ENCODE data around the gene CREB5. TPM values are rescaled to one million over a fixed set of nuclear protein-coding genes. Genes with fewer than 3 reads are reported as not detected.
A peak's percentile ranks its signal among the peaks of the same experiment; 100 is the strongest.

The CREB5 gene
- total and polyA plus RNA-seq, 4 experiments from 2014 or later = not detected

GRCh38 chr7:28469562-28469961, 57.2 kb downstream of the CREB5 start:
- no peak overlapping the region for H3K27ac ChIP-seq (ENCODE audit: low read depth, low read length)
- Mint-ChIP-seq H3K4me1 (no peaks in the 10 kb centered on the region), H3K36me3 (no peaks in the 10 kb centered on the region), H3K27ac (no peak overlapping the region), H3K4me3 (no peak overlapping the region), H3K9me3 (peaks cover 0 to 2% (median 0%) of the 10 kb centered on the region in 8 donors), H3K27me3 (peaks cover 5 to 6% of the 10 kb centered on the region in 2 donors)
- DNase-seq = no peak
- no peaks in the 10 kb centered on the region for H3K36me3 ChIP-seq (ENCODE audit: insufficient read depth, low read length)
- intact Hi-C loops (cut with micrococcal nuclease) = no loop called here
- H3K9me3 ChIP-seq (ENCODE audit: control insufficient read depth in 1 of 2, low read length in 2 of 2) = no peaks in the 10 kb centered on the region
- no peaks in the 10 kb centered on the region for H3K27me3 ChIP-seq (ENCODE audit: insufficient read depth, low read length)
- CTCF ChIA-PET (ENCODE audit: partially characterized antibody) = no interaction called here
- no peak overlapping the region for H3K4me3 ChIP-seq (ENCODE audit: low read length in 2 of 2)
- POLR2A ChIA-PET (ENCODE audit: partially characterized antibody) = no interaction called here
- no peaks in the 10 kb centered on the region for H3K4me1 ChIP-seq (ENCODE audit: insufficient read depth, low read length)

DNA sequence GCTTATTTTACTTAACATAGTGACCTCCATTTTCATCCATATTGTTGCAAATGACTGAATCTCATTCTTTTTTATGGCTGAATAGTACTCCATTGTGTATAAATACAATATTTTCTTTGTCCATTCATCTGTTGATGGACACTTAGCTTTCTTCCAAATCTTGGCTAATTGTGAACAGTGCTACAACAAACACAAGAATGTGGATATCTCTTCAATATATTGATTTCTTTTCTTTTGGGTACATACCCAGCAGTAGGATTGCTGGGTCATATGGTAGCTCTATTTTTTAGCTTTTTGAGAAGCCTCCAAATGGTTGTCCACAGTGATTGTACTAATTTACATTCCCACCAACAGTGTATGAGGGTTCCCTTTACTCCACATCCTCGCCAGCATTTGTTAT, 58.0 kb downstream of the CREB5 start:
- Histone ChIP-seq H3K4me1 (ENCODE audit: insufficient read depth, low read length) (no peaks in the 10 kb centered on the region), H3K27ac (ENCODE audit: low read depth, low read length) (no peak overlapping the region), H3K27me3 (ENCODE audit: insufficient read depth, low read length) (no peaks in the 10 kb centered on the region), H3K36me3 (ENCODE audit: insufficient read depth, low read length) (no peaks in the 10 kb centered on the region), H3K4me3 (ENCODE audit: low read length in 2 of 2) (no peak overlapping the region), H3K9me3 (ENCODE audit: control insufficient read depth in 1 of 2, low read length in 2 of 2) (no peaks in the 10 kb centered on the region)
- ChIA-PET CTCF (ENCODE audit: partially characterized antibody) (no interaction called here), POLR2A (ENCODE audit: partially characterized antibody) (no interaction called here)
- intact Hi-C loops (cut with micrococcal nuclease) = no loop called here
- Mint-ChIP-seq H3K27me3 (peaks cover 5 to 6% of the 10 kb centered on the region in 2 donors), H3K27ac (no peak overlapping the region), H3K9me3 (peaks cover 0 to 2% (median 0%) of the 10 kb centered on the region in 8 donors), H3K36me3 (no peaks in the 10 kb centered on the region), H3K4me1 (no peaks in the 10 kb centered on the region), H3K4me3 (no peak overlapping the region)
- DNase-seq = no peak

DNA sequence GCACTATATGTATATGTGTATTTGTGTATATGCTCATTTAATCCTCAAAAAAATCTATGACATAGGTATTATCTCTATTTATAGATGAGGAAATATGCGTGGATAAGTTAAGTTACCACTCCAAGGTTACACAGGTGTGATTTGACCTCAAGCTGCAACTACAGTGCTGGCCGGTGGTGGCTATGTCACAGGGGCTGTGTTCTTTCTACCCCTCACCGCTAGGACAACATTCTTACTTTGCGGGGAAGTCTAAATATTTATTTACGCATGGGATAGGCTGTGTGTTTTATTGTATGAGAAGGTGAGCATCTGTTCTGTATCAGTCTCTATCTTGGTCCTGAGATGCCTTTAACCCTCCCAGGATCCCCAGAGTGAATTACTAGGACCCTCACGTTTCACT, 60.0 kb downstream of the CREB5 start:
- no peaks in the 10 kb centered on the region for H3K27me3 ChIP-seq (ENCODE audit: insufficient read depth, low read length)
- H3K36me3 ChIP-seq (ENCODE audit: insufficient read depth, low read length) = no peaks in the 10 kb centered on the region
- DNase-seq = no peak
- CTCF ChIA-PET (ENCODE audit: partially characterized antibody) = no interaction called here
- peaks cover 5 to 10% of the 10 kb centered on the region in 2 donors for H3K27me3 Mint-ChIP-seq
- H3K27ac Mint-ChIP-seq = no peak overlapping the region
- peaks cover 0 to 2% (median 0%) of the 10 kb centered on the region in 8 donors for H3K9me3 Mint-ChIP-seq
- POLR2A ChIA-PET (ENCODE audit: partially characterized antibody) = no interaction called here
- intact Hi-C loops (cut with micrococcal nuclease) = no loop called here
- H3K4me1 Mint-ChIP-seq = no peaks in the 10 kb centered on the region
- H3K4me3 Mint-ChIP-seq = no peak overlapping the region
- no peak overlapping the region for H3K4me3 ChIP-seq (ENCODE audit: low read length in 2 of 2)
- H3K27ac ChIP-seq (ENCODE audit: low read depth, low read length) = no peak overlapping the region
- H3K36me3 Mint-ChIP-seq = no peaks in the 10 kb centered on the region
- no peaks in the 10 kb centered on the region for H3K9me3 ChIP-seq (ENCODE audit: control insufficient read depth in 1 of 2, low read length in 2 of 2)
- no peaks in the 10 kb centered on the region for H3K4me1 ChIP-seq (ENCODE audit: insufficient read depth, low read length)

DNA sequence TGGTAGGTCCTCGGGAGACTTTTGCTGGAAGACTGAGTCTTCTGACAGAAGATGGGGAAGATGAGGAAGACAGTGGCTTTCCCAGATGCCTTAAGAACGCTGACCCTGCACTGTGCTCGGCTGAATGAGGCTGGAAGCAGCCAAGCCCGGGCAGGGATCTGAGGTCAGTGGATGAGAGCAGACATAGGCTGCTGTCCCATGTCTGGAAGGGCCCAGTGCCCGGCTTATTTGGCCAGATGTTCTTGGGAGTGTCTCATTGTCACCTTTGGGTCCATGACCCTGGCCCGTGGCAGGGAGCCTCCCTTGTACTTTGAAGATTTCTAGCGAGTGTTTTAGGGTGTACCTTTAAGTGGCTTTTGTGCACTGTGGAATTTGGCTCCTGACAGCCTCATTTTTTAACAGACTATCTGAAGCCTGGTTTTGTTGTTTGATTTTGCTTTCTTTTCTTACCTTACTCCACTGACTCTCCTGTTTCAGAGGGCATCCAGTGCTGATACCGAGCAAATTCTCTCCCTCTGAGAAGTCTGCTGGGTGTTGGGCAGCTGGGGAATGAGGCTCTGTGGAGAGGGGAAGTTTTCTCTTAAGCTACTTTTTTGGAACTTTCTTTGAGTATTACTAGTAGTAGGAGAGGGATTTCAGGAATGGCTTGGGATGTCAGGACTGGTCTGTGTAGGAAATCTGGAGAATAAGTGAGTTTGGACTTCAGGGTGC, 61.4 kb downstream of the CREB5 start:
- H3K36me3 ChIP-seq (ENCODE audit: insufficient read depth, low read length) = no peaks in the 10 kb centered on the region
- Mint-ChIP-seq H3K9me3 (peaks cover 0 to 2% (median 0%) of the 10 kb centered on the region in 8 donors), H3K27ac (no peak overlapping the region), H3K4me1 (no peaks in the 10 kb centered on the region), H3K27me3 (peaks cover 5 to 10% of the 10 kb centered on the region in 2 donors), H3K4me3 (no peak overlapping the region), H3K36me3 (no peaks in the 10 kb centered on the region)
- no peaks in the 10 kb centered on the region for H3K4me1 ChIP-seq (ENCODE audit: insufficient read depth, low read length)
- H3K27ac ChIP-seq (ENCODE audit: low read depth, low read length) = no peak overlapping the region
- H3K27me3 ChIP-seq (ENCODE audit: insufficient read depth, low read length) = no peaks in the 10 kb centered on the region
- ChIA-PET POLR2A (ENCODE audit: partially characterized antibody) (no interaction called here), CTCF (ENCODE audit: partially characterized antibody) (no interaction called here)
- H3K4me3 ChIP-seq (ENCODE audit: low read length in 2 of 2) = no peak overlapping the region
- H3K9me3 ChIP-seq (ENCODE audit: control insufficient read depth in 1 of 2, low read length in 2 of 2) = no peaks in the 10 kb centered on the region
- no peak for DNase-seq
- intact Hi-C loops (cut with micrococcal nuclease) = no loop called here

DNA sequence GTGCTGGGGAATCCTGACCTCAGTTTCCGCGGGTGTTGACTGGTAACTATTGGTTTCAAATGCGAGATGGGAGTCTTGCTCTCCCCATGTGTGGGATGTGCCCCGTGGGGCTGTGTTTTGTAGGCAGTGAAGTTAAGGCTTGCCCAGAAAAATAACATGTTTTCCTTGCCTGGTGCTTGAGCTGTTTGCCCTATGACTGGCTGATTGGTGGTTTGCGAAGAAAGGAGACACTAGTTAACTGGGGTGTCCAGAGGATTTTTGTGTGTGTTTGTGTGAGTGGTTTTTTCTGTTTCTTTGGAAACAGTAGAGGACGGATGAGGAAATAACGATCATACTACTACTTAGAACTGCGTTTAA, 61.9 kb downstream of the CREB5 start:
- Histone ChIP-seq H3K4me3 (ENCODE audit: low read length in 2 of 2) (no peak overlapping the region), H3K27me3 (ENCODE audit: insufficient read depth, low read length) (no peaks in the 10 kb centered on the region), H3K9me3 (ENCODE audit: control insufficient read depth in 1 of 2, low read length in 2 of 2) (no peaks in the 10 kb centered on the region), H3K27ac (ENCODE audit: low read depth, low read length) (no peak overlapping the region), H3K4me1 (ENCODE audit: insufficient read depth, low read length) (no peaks in the 10 kb centered on the region), H3K36me3 (ENCODE audit: insufficient read depth, low read length) (no peaks in the 10 kb centered on the region)
- peaks cover 0 to 2% (median 0%) of the 10 kb centered on the region in 8 donors for H3K9me3 Mint-ChIP-seq
- H3K4me3 Mint-ChIP-seq = no peak overlapping the region
- intact Hi-C loops (cut with micrococcal nuclease) = no loop called here
- no peaks in the 10 kb centered on the region for H3K36me3 Mint-ChIP-seq
- peaks cover 8 to 12% of the 10 kb centered on the region in 2 donors for H3K27me3 Mint-ChIP-seq
- H3K4me1 Mint-ChIP-seq = no peaks in the 10 kb centered on the region
- CTCF ChIA-PET (ENCODE audit: partially characterized antibody) = no interaction called here
- DNase-seq = no peak
- H3K27ac Mint-ChIP-seq = no peak overlapping the region
- POLR2A ChIA-PET (ENCODE audit: partially characterized antibody) = no interaction called here

DNA sequence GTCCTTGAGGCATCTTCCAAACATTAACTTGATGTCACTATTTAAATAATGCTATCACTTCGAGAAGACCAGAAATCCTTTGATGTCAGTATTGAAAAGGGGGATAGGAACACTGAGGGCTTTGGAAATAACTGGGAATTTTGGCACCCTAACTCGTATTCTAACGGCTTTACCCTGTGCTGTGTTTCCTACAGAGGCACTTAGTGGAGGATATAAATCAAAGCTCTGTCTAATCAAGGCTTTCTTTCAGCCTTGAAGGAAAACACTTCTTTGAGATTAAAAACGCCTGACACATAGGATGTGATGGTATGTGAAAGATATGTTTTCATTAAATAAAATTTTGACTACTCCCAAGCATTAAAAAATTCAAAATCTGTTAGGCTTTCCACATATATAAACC, 62.3 kb downstream of the CREB5 start:
- Mint-ChIP-seq H3K27me3 (peaks cover 8 to 13% of the 10 kb centered on the region in 2 donors), H3K36me3 (no peaks in the 10 kb centered on the region)
- intact Hi-C loops (cut with micrococcal nuclease) = no loop called here

DNA sequence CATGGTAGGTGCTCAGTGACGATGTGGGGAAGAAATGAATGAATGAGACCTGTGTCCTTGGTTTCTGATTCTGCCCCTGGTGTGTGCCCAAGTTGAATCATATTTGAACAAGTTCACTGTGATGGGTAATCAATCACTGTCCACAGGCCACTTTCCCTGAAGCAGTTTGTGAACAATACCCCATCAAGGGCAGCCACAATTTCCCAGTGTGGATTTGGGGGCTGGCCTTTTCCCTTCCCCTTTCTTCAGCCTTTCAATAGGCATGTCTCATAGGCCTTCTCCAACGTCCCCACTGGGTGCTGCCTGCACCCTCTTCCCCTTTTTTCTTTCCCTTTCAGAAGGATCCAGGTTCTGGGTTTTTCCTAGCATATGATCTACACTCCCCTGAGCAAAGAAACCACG, 64.7 kb downstream of the CREB5 start:
- Histone ChIP-seq H3K9me3 (ENCODE audit: control insufficient read depth in 1 of 2, low read length in 2 of 2) (no peaks in the 10 kb centered on the region), H3K27me3 (ENCODE audit: insufficient read depth, low read length) (no peaks in the 10 kb centered on the region), H3K27ac (ENCODE audit: low read depth, low read length) (no peak overlapping the region), H3K36me3 (ENCODE audit: insufficient read depth, low read length) (no peaks in the 10 kb centered on the region), H3K4me1 (ENCODE audit: insufficient read depth, low read length) (no peaks in the 10 kb centered on the region), H3K4me3 (ENCODE audit: low read length in 2 of 2) (no peak overlapping the region)
- intact Hi-C loops (cut with micrococcal nuclease) = no loop called here
- Mint-ChIP-seq H3K4me3 (no peak overlapping the region), H3K27me3 (peaks cover 8 to 14% of the 10 kb centered on the region in 2 donors), H3K36me3 (no peaks in the 10 kb centered on the region), H3K27ac (peak overlapping the region in 1 of 7 donors; percentile 29), H3K9me3 (peaks cover 0 to 2% (median 0%) of the 10 kb centered on the region in 8 donors), H3K4me1 (peaks cover 0 to 1% (median 0%) of the 10 kb centered on the region in 4 donors)
- CTCF ChIA-PET (ENCODE audit: partially characterized antibody) = no interaction called here
- DNase-seq = no peak
- POLR2A ChIA-PET (ENCODE audit: partially characterized antibody) = no interaction called here

More for the DNA sequence above, 62.3 kb downstream of the CREB5 start:
- H3K27ac Mint-ChIP-seq = no peak overlapping the region
- DNase-seq = no peak
- peaks cover 0 to 2% (median 0%) of the 10 kb centered on the region in 8 donors for H3K9me3 Mint-ChIP-seq
- ChIA-PET CTCF (ENCODE audit: partially characterized antibody) (no interaction called here), POLR2A (ENCODE audit: partially characterized antibody) (no interaction called here)
- no peaks in the 10 kb centered on the region for H3K4me1 ChIP-seq (ENCODE audit: insufficient read depth, low read length)
- no peak overlapping the region for H3K4me3 Mint-ChIP-seq
- no peak overlapping the region for H3K27ac ChIP-seq (ENCODE audit: low read depth, low read length)
- no peaks in the 10 kb centered on the region for H3K9me3 ChIP-seq (ENCODE audit: control insufficient read depth in 1 of 2, low read length in 2 of 2)
- H3K36me3 ChIP-seq (ENCODE audit: insufficient read depth, low read length) = no peaks in the 10 kb centered on the region
- no peak overlapping the region for H3K4me3 ChIP-seq (ENCODE audit: low read length in 2 of 2)
- H3K27me3 ChIP-seq (ENCODE audit: insufficient read depth, low read length) = no peaks in the 10 kb centered on the region
- H3K4me1 Mint-ChIP-seq = no peaks in the 10 kb centered on the region

Measured in CD4-positive, alpha-beta memory T cell (primary cell).